H1 (cell line): ENCODE results near the gene RRM2. TPM values are rescaled to one million over a fixed set of nuclear protein-coding genes. Genes with fewer than 3 reads are reported as not detected.

ENCODE experiments used
- CTCF ChIA-PET: fragments of 300-600 bp; sonication (Branson Sonifier 250); formaldehyde crosslinking; loops from one replicate; lab custom pipeline; 2021; ENCODE audit not compliant: partially characterized antibody; lab: Charles Lee
- POLR2A ChIA-PET: fragments of 300-600 bp; sonication (Branson Sonifier 250); formaldehyde crosslinking; loops from one replicate; lab custom pipeline; 2021; ENCODE audit warnings: inconsistent platforms; ENCODE audit not compliant: partially characterized antibody; lab: Charles Lee
- DNase-seq, 2 experiments: peaks; one replicate each; pipeline versions ENCODE4 v3.0.0 to v3.0.0-alpha.2; 2010 to 2022; ENCODE audit warnings: low spot score in 2 of 2, low read depth in 1 of 2, mixed read lengths in 1 of 2
- FAIRE-seq: peaks from 2 replicates; lab custom pipeline; 2011; peaks lifted over from hg19 to GRCh38; lab: Jason Lieb, UNC
- H2AFZ ChIP-seq: 2 replicates; pipeline ENCODE4 v1.8.1; 2012; ENCODE audit warnings: low read length, inconsistent platforms
- H2AK5ac ChIP-seq: 2 replicates; pipeline ENCODE4 v1.6.1; 2013; ENCODE audit warnings: low read depth, low read length
- H2BK120ac ChIP-seq: replicated peaks from 2 replicates; pipeline ENCODE3; 2013; ENCODE audit warnings: low read depth, low read length, inconsistent platforms
- H2BK12ac ChIP-seq: 2 replicates; pipeline ENCODE4 v1.6.1; 2013; ENCODE audit warnings: low read depth, low read length
- H2BK15ac ChIP-seq: 2 replicates; pipeline ENCODE4 v1.6.1; 2013; ENCODE audit warnings: low read length
- H2BK20ac ChIP-seq: 2 replicates; pipeline ENCODE4 v1.6.1; 2013; ENCODE audit warnings: low read length
- H2BK5ac ChIP-seq: 2 replicates; pipeline ENCODE4 v1.6.1; 2013; ENCODE audit warnings: low read depth, low read length
- H3K14ac ChIP-seq: 2 replicates; pipeline ENCODE4 v1.6.1; 2013; ENCODE audit warnings: inconsistent platforms; ENCODE audit not compliant: insufficient read length
- H3K18ac ChIP-seq: 2 replicates; pipeline ENCODE4 v1.6.1; 2013; ENCODE audit warnings: low read length; ENCODE audit errors: extremely low read depth
- H3K23ac ChIP-seq: 2 replicates; pipeline ENCODE4 v1.6.1; 2013; ENCODE audit warnings: inconsistent platforms; ENCODE audit not compliant: insufficient read length
- H3K23me2 ChIP-seq: 2 replicates; pipeline ENCODE4 v1.6.1; 2013; ENCODE audit warnings: low read depth, low read length
- H3K27ac ChIP-seq: 2 replicates; pipeline ENCODE4 v1.6.1; 2011; ENCODE audit warnings: low read depth, low read length, inconsistent platforms
- H3K27me3 ChIP-seq, 4 experiments: replicated peaks in 1 of 4; 1 replicate in 1 of 4; 2 replicates in 3 of 4; pipeline versions ENCODE4 v1.6.1 to v1.8.1; 2011 to 2013; ENCODE audit warnings: low read length in 3 of 4, mild to moderate bottlenecking in 3 of 4, inconsistent platforms in 2 of 4, mixed read lengths in 2 of 4, moderate library complexity in 1 of 4; ENCODE audit not compliant: control insufficient read depth in 3 of 4, insufficient read depth in 3 of 4; ENCODE audit errors: extremely low read depth in 1 of 4
- H3K36me3 ChIP-seq, 4 experiments: 2 replicates each; pipeline versions ENCODE4 v1.6.1 to v1.8.1; 2011 to 2013; ENCODE audit warnings: mild to moderate bottlenecking in 4 of 4, low read length in 3 of 4, moderate library complexity in 2 of 4, control low read depth in 1 of 4, inconsistent platforms in 1 of 4; ENCODE audit not compliant: insufficient read depth in 4 of 4, control insufficient read depth in 2 of 4
- H3K4ac ChIP-seq: replicated peaks from 2 replicates; pipeline ENCODE3; 2013; ENCODE audit warnings: low read length, low read depth, mixed read lengths, inconsistent platforms; ENCODE audit not compliant: insufficient read length
- H3K4me1 ChIP-seq, 4 experiments: replicated peaks in 1 of 4; 1 replicate in 1 of 4; 2 replicates in 3 of 4; pipeline versions ENCODE4 v1.6.1 to v1.8.1; 2011 to 2013; ENCODE audit warnings: low read length in 3 of 4, inconsistent platforms in 2 of 4, mixed read lengths in 1 of 4; ENCODE audit not compliant: insufficient read depth in 4 of 4, control insufficient read depth in 3 of 4
- H3K4me2 ChIP-seq, 2 experiments: 2 replicates each; pipeline versions ENCODE4 v1.6.1 to v1.8.1; 2011 to 2013; ENCODE audit warnings: low read depth in 2 of 2, low read length in 2 of 2, control low read depth in 1 of 2, inconsistent platforms in 1 of 2, mild to moderate bottlenecking in 1 of 2; ENCODE audit not compliant: insufficient read depth in 1 of 2
- H3K4me3 ChIP-seq, 4 experiments: fragments of 200-600, 300-600 bp in 1 of 4; sonication (generic), shearing (Covaris generic), sonication (Bioruptor Twin) in 1 of 4; 2 replicates each; pipeline versions ENCODE4 v1.5.1 to v1.8.1; 2011 to 2016; ENCODE audit warnings: low read length in 4 of 4, low read depth in 3 of 4, control low read depth in 2 of 4, inconsistent platforms in 2 of 4, mild to moderate bottlenecking in 2 of 4, mixed read lengths in 1 of 4, moderate library complexity in 1 of 4; ENCODE audit not compliant: insufficient read depth in 2 of 4; ENCODE audit errors: extremely low read depth in 1 of 4
- H3K56ac ChIP-seq: replicated peaks from 2 replicates; pipeline ENCODE3; 2013; ENCODE audit warnings: low read depth, mild to moderate bottlenecking, mixed read lengths, low read length, inconsistent platforms; ENCODE audit not compliant: insufficient read length
- H3K79me1 ChIP-seq: 2 replicates; pipeline ENCODE4 v1.6.1; 2013; ENCODE audit warnings: low read depth, low read length, control low read depth
- H3K79me2 ChIP-seq, 2 experiments: 2 replicates each; pipeline versions ENCODE4 v1.6.1 to v1.8.1; 2012 to 2013; ENCODE audit warnings: low read length in 2 of 2, mild to moderate bottlenecking in 2 of 2, inconsistent platforms in 1 of 2; ENCODE audit not compliant: insufficient read depth in 2 of 2, control insufficient read depth in 1 of 2
- H3K9ac ChIP-seq, 4 experiments: replicated peaks in 1 of 4; 1 replicate in 1 of 4; 2 replicates in 3 of 4; pipeline versions ENCODE4 v1.6.1 to v1.8.1; 2011 to 2013; ENCODE audit warnings: low read depth in 3 of 4, low read length in 3 of 4, control low read depth in 2 of 4, mild to moderate bottlenecking in 2 of 4, moderate library complexity in 2 of 4, inconsistent platforms in 1 of 4; ENCODE audit errors: extremely low read depth in 1 of 4
- H3K9me3 ChIP-seq, 2 experiments: 2 replicates each; pipeline versions ENCODE4 v1.6.1 to v1.8.1; 2012 to 2013; ENCODE audit warnings: mild to moderate bottlenecking in 2 of 2, moderate library complexity in 2 of 2, control low read depth in 1 of 2, inconsistent platforms in 1 of 2, low read depth in 1 of 2, low read length in 1 of 2, mixed read lengths in 1 of 2; ENCODE audit not compliant: insufficient read depth in 2 of 2
- H4K20me1 ChIP-seq, 2 experiments: replicated peaks in 1 of 2; 2 replicates each; pipeline versions ENCODE3 to v1.8.1; 2011 to 2013; ENCODE audit warnings: inconsistent platforms in 2 of 2, low read length in 2 of 2, mild to moderate bottlenecking in 1 of 2; ENCODE audit not compliant: insufficient read depth in 2 of 2, control insufficient read depth in 1 of 2
- H4K5ac ChIP-seq: 2 replicates; pipeline ENCODE4 v1.6.1; 2013; ENCODE audit warnings: low read length, low read depth, mixed read lengths, inconsistent platforms; ENCODE audit not compliant: insufficient read length
- H4K8ac ChIP-seq: 2 replicates; pipeline ENCODE4 v1.8.0; 2013; ENCODE audit warnings: mild to moderate bottlenecking, moderate library complexity, low read length, inconsistent platforms; ENCODE audit not compliant: insufficient read depth; ENCODE audit errors: extremely low read depth
- H4K91ac ChIP-seq: replicated peaks from 2 replicates; pipeline ENCODE3; 2013; ENCODE audit warnings: low read length, mixed read lengths, inconsistent platforms; ENCODE audit not compliant: insufficient read length
- GTF2F1 ChIP-seq: IDR thresholded peaks from 2 replicates; pipeline ENCODE4 v1.6.1; 2012; ENCODE audit warnings: low read depth, low read length, improper control_type of control experiment, borderline replicate concordance
- TAF7 ChIP-seq: optimal IDR thresholded peaks from 2 replicates; pipeline ENCODE3; 2011; ENCODE audit warnings: low read depth, mild to moderate bottlenecking, inconsistent platforms, low read length, moderate library complexity, borderline replicate concordance
- YY1 ChIP-seq: IDR thresholded peaks from 2 replicates; pipeline ENCODE4 v1.6.1; 2011; ENCODE audit warnings: low read depth, mild to moderate bottlenecking, low read length
- WGBS, 2 experiments: shearing (Covaris generic) in 1 of 2; methylation state at CpG; one replicate each; pipeline versions ENCODE4 v1.1.6 to v1.1.7; 2013 to 2015; ENCODE audit warnings: low lambda C conversion rate in 2 of 2, mixed read lengths in 2 of 2, inconsistent platforms in 1 of 2, low coverage in 1 of 2, missing lambda C conversion rate in 1 of 2; ENCODE audit not compliant: insufficient replicate concordance in 2 of 2, insufficient coverage in 1 of 2, insufficient read length in 1 of 2; ENCODE audit errors: extremely low coverage in 1 of 2, missing lambda C conversion rate in 1 of 2; 5-methylcytosine and 5-hydroxymethylcytosine counted together
- polyA plus RNA-seq, 7 experiments: library from polyadenylated mRNA; depleted of rRNA in 3 of 7; stranded (reverse) in 5 of 7; unstranded in 2 of 7; fragments of >200 nt in 5 of 7; fragments of 200-250 nt in 2 of 7; gene quantifications; 1 replicate in 5 of 7; 2 replicates in 1 of 7; 4 replicates in 1 of 7; pipeline versions ENCODE4 v1.2.1 to v1.2.3, GENCODE V29; 2011 to 2013; ENCODE audit warnings: missing spikeins in 2 of 7, mixed read lengths in 2 of 7
- total RNA-seq: library from RNA; stranded (reverse); fragmentation: NEBNext Ultra II Directional; extraction: Animal tissue kit (Norgen Biotek cat#: 25700); gene quantifications from 2 replicates; pipeline ENCODE4 v1.2.1, GENCODE V29; 2021

RRM2 gene
- total and polyA plus RNA-seq, 2 of the 8 experiments (the other 6 are each of a cell fraction or from before 2014, with no cell fraction given), result 37.7 to 215 TPM

- CTCF ChIA-PET, result interaction anchor here (1.0 to 24.1 kb wide), 5 partner anchors 8 to 13 kb away, joined by 3 to 429 read pairs (median 6); partner anchors contain the start of gene CYS1
- POLR2A ChIA-PET, result no interaction called here
- H3K79me2 ChIP-seq, result no peaks in the 10 kb centered on the region
- H3K56ac ChIP-seq, result no peak overlapping the region
- H3K27me3 ChIP-seq, result peaks cover 8 to 24% (median 16%) of the 10 kb centered on the region in 4 experiments
- no peak overlapping the region for H2BK20ac ChIP-seq
- H4K8ac ChIP-seq, result no peak overlapping the region
- H3K4me3 ChIP-seq, result no peak overlapping the region
- no peak overlapping the region for H2BK5ac ChIP-seq
- no peak overlapping the region for H2AK5ac ChIP-seq
- no peaks in the 10 kb centered on the region for H3K36me3 ChIP-seq
- H4K91ac ChIP-seq, result no peak overlapping the region
- no peak overlapping the region for H3K4me2 ChIP-seq
- 84% methylated on average over 13 of the region's 13 CpGs; no CpG with 5 or more reads in 1 of the 2 experiments for WGBS, 2 experiments
- H2BK12ac ChIP-seq, result no peak overlapping the region
- FAIRE-seq (no peak), DNase-seq (no peak)
- no peak overlapping the region for H2BK120ac ChIP-seq
- H4K5ac ChIP-seq, result no peak overlapping the region
- no peak overlapping the region for H3K23ac ChIP-seq
- no peak for TF ChIP-seq TAF7
- TF ChIP-seq GTF2F1, result no peak
- no peak for TF ChIP-seq YY1
- no peaks in the 10 kb centered on the region for H3K79me1 ChIP-seq
- no peak overlapping the region for H2BK15ac ChIP-seq
- H3K4me1 ChIP-seq, result peaks cover 0 to 6% (median 2%) of the 10 kb centered on the region in 4 experiments; a peak in 2 of 7 replicates
- H3K23me2 ChIP-seq, result peaks cover 10% of the 10 kb centered on the region; the same call in 1 of the 2 replicates
- no peak overlapping the region for H3K9ac ChIP-seq
- no peak overlapping the region for H3K27ac ChIP-seq
- no peak overlapping the region for H3K14ac ChIP-seq
- no peaks in the 10 kb centered on the region for H3K9me3 ChIP-seq
- no peak overlapping the region for H2AFZ ChIP-seq
- H3K4ac ChIP-seq, result no peak overlapping the region
- H4K20me1 ChIP-seq, result no peaks in the 10 kb centered on the region
- H3K18ac ChIP-seq, result no peak overlapping the region
Measured at GRCh38 chr2:10083692-10084211, 38.8 kb upstream of the RRM2 start.
